Stimulated activated naive B cell treated with anti-CD40 and anti-IgM and Interleukin-4, amounts not matched to agents 10 μg/mL and 1 μg/mL and 100 μg/mL, for 72 hours (primary cell): ENCODE measurements around the gene HSPB9.

ENCODE experiments used
- ATAC-seq, 2 donors: fragments of 150-1000 bp; cut with Tn5 transposase; replicated peaks; 2 replicates each; pipeline ENCODE4 v1.10.0; 2021; ENCODE audit warnings: moderate library complexity in 1 of 2
- DNase-seq: peaks from one replicate; pipeline ENCODE4 v3.0.0; 2021
- H3K27ac Mint-ChIP-seq: one replicate; pipeline ENCODE4 v1.8.0; 2022; ENCODE audit warnings: mild to moderate bottlenecking, mixed read lengths
- H3K27me3 Mint-ChIP-seq, 2 donors: one replicate each; pipeline ENCODE4 v1.8.0; 2022; ENCODE audit warnings: mixed read lengths in 2 of 2
- H3K36me3 Mint-ChIP-seq, 2 donors: one replicate each; pipeline ENCODE4 v1.8.0; 2022; ENCODE audit warnings: mixed read lengths in 2 of 2, mild to moderate bottlenecking in 1 of 2
- H3K4me1 Mint-ChIP-seq, 2 donors: one replicate each; pipeline ENCODE4 v1.8.0; 2022; ENCODE audit warnings: mixed read lengths in 2 of 2, mild to moderate bottlenecking in 1 of 2
- H3K4me3 Mint-ChIP-seq, 2 donors: one replicate each; pipeline ENCODE4 v1.8.0; 2022; ENCODE audit warnings: mild to moderate bottlenecking in 2 of 2, mixed read lengths in 2 of 2, moderate library complexity in 1 of 2
- H3K9me3 Mint-ChIP-seq, 2 donors: one replicate each; pipeline ENCODE4 v1.8.0; 2022; ENCODE audit warnings: mixed read lengths in 2 of 2, mild to moderate bottlenecking in 1 of 2

HSPB9 gene

DNA sequence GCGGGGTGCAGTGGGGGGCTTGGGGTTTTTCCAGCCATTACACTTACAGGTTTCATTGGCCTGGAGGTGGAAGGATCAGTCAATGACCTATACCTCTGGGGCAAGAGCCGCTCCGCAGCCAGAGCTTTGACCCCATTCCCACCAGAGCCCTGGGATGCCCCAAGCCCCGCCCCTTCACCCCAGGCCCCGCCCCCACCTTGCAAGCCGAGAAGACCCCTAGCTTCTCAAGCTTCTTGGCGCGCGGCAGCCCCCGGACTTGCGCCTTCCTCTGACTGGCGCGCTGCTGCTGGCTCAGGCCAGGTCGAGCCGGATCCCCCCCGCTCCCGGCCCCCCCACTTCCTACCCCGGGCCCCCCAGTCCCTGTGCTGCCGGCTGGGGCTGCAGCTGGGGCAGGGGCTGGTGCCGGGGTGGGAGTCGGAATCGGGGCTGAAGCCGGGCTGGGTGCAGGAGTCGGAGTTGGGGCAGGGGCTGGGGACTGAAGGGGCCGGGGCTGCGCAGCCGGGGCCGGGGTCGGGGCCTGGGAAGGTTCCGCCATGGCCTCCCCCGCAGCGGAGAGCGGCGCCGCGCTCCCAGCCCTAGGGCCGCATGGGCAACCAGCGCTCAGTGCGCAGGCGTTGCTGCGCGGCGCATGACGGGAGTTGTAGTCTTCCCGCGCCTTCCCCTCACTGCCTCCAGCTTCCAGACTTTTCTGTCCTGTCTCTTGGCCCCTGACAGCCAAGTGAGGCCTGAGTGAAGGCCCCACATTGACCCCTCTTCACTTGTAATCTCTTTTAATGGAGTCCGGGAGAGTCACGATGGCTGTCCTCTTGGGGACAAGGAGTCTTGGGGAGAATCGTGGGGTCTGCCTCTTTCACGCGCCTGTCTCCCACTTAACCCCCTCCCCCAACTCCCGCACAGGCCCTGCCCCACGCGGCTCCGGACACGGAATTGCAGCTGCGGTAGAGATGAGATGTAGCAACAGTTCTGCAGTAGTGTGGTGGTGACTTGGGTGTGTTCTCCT, 1.5 kb upstream of the HSPB9 start, which contains the start of gene KAT2A:
KAT2A (minus strand) TSS at position 598 of the 1,000 bp plus-strand sequence; CDS start at position 535, 63 bp downstream.
- peak within 1 kb of the TSS; percentile 77 for H3K27ac Mint-ChIP-seq
- H3K36me3 Mint-ChIP-seq, result peaks cover 38 to 67% of the 10 kb centered on the region in 2 donors
- no peaks in the 10 kb centered on the region for H3K9me3 Mint-ChIP-seq
- DNase-seq (peak; percentile 60), ATAC-seq (peak; percentile 90 to 91)
- peak within 1 kb of the TSS; percentile 76 to 81 for H3K4me3 Mint-ChIP-seq
- no peaks in the 10 kb centered on the region for H3K27me3 Mint-ChIP-seq
- peaks cover 31 to 48% of the 10 kb centered on the region in 2 donors for H3K4me1 Mint-ChIP-seq

DNA sequence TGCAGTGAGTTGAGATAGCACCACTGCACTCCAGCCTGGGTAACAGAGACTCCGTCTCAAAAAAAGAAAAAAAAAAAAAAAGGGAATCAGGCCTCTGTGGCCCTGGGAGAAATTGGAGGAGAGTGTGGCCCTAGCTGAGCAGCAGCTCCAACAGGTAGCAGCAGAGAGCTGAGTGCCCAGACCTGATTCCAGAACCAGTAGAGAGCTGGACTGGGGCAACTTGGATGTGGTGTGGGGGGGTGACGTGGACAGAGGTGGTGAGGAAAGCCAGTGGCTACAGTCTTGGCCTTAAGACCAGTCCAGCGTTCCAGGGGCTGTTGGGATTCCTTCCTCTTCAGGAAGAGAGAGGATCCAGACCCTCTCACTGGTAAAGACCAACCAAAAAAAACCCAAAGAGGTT, 1.7 kb downstream of the HSPB9 start:
- H3K27ac Mint-ChIP-seq, result no peak overlapping the region
- DNase-seq (no peak), ATAC-seq (no peak)
- no peak overlapping the region for H3K4me3 Mint-ChIP-seq
- H3K9me3 Mint-ChIP-seq, result no peaks in the 10 kb centered on the region
- H3K4me1 Mint-ChIP-seq, result peaks cover 24 to 41% of the 10 kb centered on the region in 2 donors
- no peaks in the 10 kb centered on the region for H3K27me3 Mint-ChIP-seq
- H3K36me3 Mint-ChIP-seq, result peaks cover 41 to 59% of the 10 kb centered on the region in 2 donors

DNA sequence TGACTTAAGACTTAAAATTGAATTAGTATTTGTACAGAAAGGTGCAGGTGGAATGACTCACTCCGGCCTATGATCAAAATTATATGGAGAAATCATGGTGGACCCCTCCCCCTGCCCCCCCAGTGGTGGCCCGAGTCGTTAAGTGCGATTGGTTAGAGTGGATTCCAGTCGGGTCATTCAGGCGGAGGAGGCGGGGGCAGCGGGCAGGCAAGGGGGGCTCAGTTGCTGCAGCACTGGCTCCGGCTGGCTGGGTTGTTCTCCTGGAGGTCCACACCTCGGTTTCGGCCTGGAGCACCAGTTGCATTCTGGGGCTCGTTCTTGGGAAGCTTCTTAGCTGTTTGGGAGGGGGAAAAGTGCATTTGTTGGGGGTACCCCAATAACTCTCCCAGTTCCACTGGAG, 3.0 kb downstream of the HSPB9 start:
- peaks cover 20 to 34% of the 10 kb centered on the region in 2 donors for H3K4me1 Mint-ChIP-seq
- peaks cover 47 to 66% of the 10 kb centered on the region in 2 donors for H3K36me3 Mint-ChIP-seq
- no peak for ATAC-seq
- no peak overlapping the region for H3K4me3 Mint-ChIP-seq
- H3K27me3 Mint-ChIP-seq, result no peaks in the 10 kb centered on the region
- no peak overlapping the region for H3K27ac Mint-ChIP-seq
- no peak for DNase-seq
- no peaks in the 10 kb centered on the region for H3K9me3 Mint-ChIP-seq

DNA sequence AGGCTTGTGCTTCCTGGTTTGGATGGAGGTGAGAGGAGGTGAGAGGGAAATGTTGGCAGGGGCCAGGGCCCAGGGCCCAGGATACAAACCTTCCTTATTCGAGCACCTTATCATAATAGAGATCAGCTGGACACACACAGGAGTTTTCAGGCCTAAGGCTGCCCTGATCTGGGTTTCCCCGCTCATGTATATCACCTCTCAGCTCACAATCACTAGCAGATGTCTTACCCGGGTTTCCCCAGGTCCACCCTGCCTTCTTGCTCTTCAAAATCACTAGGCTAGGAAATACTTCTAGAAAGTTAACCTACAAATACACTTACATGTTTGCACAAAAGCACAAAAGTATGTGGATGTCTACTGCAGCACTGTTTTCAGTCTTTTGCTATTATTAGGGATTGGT, 4.2 kb downstream of the HSPB9 start:
- H3K4me1 Mint-ChIP-seq, result peaks cover 23 to 40% of the 10 kb centered on the region in 2 donors
- ATAC-seq (peak; percentile 80 to 81), DNase-seq (no peak)
- peaks cover 54 to 72% of the 10 kb centered on the region in 2 donors for H3K36me3 Mint-ChIP-seq
- H3K27me3 Mint-ChIP-seq, result no peaks in the 10 kb centered on the region
- no peak overlapping the region for H3K4me3 Mint-ChIP-seq
- no peaks in the 10 kb centered on the region for H3K9me3 Mint-ChIP-seq
- H3K27ac Mint-ChIP-seq, result peak overlapping the region; percentile 83

DNA sequence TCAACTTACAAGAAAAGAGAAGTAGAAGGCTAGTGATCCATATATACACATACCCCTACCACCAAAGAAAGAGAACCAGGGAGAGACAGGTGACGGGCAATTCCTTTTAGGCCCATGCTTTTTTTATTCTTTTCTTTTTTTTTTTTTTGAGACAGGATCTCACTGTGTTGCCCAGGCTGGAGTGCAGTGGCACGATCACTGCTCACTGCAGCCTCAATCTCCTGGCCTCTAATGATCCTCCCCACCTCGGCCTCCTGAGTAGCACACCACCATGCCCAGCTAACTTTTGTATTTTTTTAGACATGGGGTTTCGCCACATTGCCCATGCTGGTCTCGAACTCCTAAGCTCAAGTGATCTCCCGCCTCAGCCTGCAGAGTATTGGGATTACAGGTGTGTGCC, 4.8 kb downstream of the HSPB9 start:
- H3K4me1 Mint-ChIP-seq, result peaks cover 26 to 40% of the 10 kb centered on the region in 2 donors
- H3K27ac Mint-ChIP-seq, result peak overlapping the region; percentile 83
- H3K9me3 Mint-ChIP-seq, result no peaks in the 10 kb centered on the region
- H3K36me3 Mint-ChIP-seq, result peaks cover 52 to 67% of the 10 kb centered on the region in 2 donors
- H3K27me3 Mint-ChIP-seq, result no peaks in the 10 kb centered on the region
- ATAC-seq (peak; percentile 20 to 33), DNase-seq (no peak)
- no peak overlapping the region for H3K4me3 Mint-ChIP-seq

DNA sequence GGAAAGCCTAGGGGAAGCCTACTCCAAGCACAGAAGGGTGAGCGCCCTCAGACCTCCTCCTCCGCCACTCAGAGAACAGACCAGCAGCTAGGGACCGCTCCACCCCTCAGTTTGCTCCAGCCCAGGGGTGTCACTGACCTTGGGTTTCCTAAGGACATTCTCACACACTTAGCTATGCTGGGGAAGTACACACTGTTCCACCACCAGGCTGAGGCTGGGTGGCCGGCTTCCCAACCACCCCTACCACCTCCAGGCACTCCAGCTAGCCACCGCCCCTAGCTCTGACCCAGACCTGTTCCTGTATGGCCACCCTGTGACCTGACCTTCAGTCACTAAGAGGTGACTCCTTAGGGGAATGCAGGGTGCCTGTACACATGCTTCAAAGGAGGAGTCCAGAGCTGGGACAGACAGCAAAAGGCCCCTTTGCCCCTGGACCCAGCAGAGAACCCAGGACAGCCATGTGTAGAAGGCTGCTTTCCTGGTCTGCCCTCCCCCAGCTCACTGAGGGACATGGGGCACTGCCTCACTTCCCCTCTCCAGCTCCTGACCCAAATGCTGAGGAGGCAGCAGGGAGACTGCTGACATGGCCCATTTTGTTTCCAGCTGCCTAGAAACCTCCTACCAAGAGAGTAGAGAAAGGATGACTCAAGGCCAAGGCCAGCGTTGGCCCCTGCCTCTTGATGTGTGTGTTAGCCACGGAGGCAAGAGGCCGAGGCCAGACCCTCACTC, 6.7 kb downstream of the HSPB9 start:
- Mint-ChIP-seq H3K9me3 (no peaks in the 10 kb centered on the region), H3K4me3 (no peak overlapping the region), H3K27ac (peak overlapping the region; percentile 65), H3K36me3 (peaks cover 53 to 69% of the 10 kb centered on the region in 2 donors), H3K4me1 (peaks cover 41 to 57% of the 10 kb centered on the region in 2 donors), H3K27me3 (no peaks in the 10 kb centered on the region)
- ATAC-seq (no peak), DNase-seq (no peak)

DNA sequence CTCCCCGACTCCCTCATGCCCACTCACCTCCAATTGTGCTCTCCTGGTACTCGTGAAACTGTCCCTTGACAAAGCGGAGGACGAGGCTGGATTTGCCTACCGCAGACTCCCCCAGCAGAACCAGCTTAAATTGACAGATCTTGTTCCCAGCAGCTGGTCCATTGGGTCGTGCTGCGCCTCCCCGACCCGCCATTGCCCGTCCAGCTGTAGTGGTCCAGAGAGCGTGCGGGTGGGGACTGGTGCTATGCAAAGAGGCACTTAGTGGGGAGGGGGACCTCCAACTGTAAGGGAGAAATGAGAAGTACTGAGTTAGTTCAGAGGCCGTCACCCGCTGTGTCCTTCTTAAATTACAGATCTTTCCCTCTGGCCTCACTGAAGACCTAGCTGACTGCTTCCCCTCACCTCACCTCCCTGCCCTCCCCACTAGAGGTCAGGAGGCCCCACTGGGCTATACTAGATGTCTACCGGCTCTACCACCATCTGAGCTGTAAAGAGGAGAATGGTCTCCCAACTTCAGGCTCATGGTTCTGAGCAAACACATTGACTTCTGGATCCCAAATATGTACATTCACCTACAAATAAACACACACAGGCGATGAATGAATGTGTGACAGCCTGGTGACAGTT, 7.8 kb downstream of the HSPB9 start:
- Mint-ChIP-seq H3K4me1 (peaks cover 42 to 64% of the 10 kb centered on the region in 2 donors), H3K9me3 (no peaks in the 10 kb centered on the region), H3K36me3 (peaks cover 49 to 57% of the 10 kb centered on the region in 2 donors), H3K27me3 (no peaks in the 10 kb centered on the region), H3K27ac (peak overlapping the region; percentile 79), H3K4me3 (peak overlapping the region in 1 of 2 donors; percentile 14)
- DNase-seq, result no peak
- ATAC-seq, result no peak

DNA sequence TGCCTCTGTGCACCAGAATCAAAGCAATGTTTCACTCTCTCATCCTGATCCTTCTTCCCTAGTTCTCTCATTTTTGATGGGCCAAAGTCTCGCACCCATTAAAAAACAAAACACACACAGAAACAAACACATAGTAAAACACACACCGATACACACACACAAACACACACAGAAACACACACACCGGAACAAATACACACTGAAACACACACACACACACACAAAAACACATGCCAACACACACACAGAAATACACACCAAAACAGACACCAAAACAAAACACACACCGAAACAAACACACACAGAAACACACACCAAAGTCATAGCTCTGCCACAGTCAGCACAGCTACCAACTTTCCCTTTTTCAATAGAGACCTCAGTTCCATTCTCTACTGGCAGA, 8.6 kb downstream of the HSPB9 start:
- Mint-ChIP-seq H3K36me3 (peaks cover 45 to 58% of the 10 kb centered on the region in 2 donors), H3K4me3 (no peak overlapping the region), H3K27me3 (no peaks in the 10 kb centered on the region), H3K4me1 (peaks cover 50 to 73% of the 10 kb centered on the region in 2 donors), H3K9me3 (no peaks in the 10 kb centered on the region), H3K27ac (peak overlapping the region; percentile 14)
- no peak for DNase-seq
- ATAC-seq, result no peak

DNA sequence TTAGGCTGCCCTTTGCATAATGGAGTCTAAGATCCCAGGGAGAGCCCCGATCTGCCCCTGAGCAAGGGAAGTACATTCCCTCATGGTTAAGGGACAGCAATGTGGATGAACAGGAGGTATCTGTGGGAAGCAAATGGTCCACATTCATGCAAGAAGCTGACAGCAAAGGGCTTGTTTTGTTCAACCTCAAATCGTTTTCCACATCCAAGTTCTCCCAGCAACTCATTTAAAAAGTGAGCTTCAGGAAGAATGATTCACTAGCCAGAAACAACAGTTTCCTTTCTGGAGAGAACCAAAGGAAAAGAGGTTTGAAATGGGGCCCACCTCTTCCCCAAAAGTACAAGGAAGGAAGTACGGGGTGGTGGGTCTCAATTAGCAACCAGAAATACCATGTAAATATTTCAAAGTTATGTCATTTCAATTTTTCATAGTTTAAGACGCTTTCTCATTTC, 9.4 kb downstream of the HSPB9 start:
- Mint-ChIP-seq H3K36me3 (peaks cover 41 to 65% of the 10 kb centered on the region in 2 donors), H3K4me3 (no peak overlapping the region)

DNA sequence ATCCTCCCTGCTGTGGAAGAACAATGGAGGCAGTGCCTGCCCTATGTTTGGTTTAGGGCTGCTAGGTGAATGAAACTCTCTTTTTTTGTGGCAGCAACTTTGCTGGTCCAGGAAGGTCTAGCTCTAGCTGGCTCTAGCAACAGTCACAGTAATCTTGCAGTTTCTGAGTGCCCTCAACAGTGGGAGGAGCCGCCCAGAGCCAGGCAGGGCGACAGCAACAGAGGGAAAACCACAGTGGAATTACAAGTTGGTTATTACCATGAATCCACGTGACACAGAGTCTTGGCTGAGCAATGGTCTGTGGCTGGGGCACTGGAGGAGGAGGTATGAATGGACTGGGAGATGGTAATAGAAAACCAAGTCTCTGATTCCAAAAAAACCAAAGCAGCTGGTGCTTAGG, 10.3 kb downstream of the HSPB9 start:
- H3K27ac Mint-ChIP-seq, result peak overlapping the region; percentile 86
- H3K36me3 Mint-ChIP-seq, result peaks cover 37 to 65% of the 10 kb centered on the region in 2 donors
- peak overlapping the region; percentile 31 to 56 for H3K4me3 Mint-ChIP-seq
- H3K9me3 Mint-ChIP-seq, result no peaks in the 10 kb centered on the region
- DNase-seq (no peak), ATAC-seq (peak; percentile 62 to 75)
- H3K4me1 Mint-ChIP-seq, result peaks cover 51 to 78% of the 10 kb centered on the region in 2 donors
- no peaks in the 10 kb centered on the region for H3K27me3 Mint-ChIP-seq

More for the DNA sequence above, 9.4 kb downstream of the HSPB9 start:
- no peak for DNase-seq
- no peak overlapping the region for H3K27ac Mint-ChIP-seq
- no peak for ATAC-seq
- H3K4me1 Mint-ChIP-seq, result peaks cover 52 to 76% of the 10 kb centered on the region in 2 donors
- no peaks in the 10 kb centered on the region for H3K9me3 Mint-ChIP-seq
- no peaks in the 10 kb centered on the region for H3K27me3 Mint-ChIP-seq

DNA sequence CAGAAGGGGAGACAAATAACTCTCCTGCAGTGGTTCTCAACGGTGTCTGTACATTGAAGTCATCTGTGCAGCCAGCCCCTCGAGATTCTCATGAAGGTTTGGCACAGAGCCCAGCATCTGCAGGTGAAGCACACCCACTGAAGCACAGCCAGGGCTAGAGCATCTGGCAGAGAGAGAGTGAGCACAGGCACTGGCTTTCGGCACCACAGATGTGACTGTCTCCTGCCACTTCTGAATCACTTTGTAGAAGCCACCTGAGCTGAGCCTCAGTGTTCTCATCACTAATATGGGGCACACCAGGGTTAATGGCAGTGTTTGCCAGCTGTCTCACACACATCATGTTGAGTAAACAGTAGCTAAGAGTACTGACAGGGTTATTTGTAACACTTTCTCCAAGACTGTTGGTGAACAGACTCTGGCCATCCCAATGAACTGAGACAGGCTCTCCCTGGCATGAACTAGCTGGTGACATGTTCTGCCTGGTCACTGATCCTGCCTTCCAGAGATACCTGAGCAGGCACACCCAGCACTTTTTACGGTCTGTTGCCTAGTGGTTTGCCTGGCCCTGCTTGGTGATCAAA, 10.9 kb downstream of the HSPB9 start:
- H3K4me1 Mint-ChIP-seq, result peaks cover 51 to 81% of the 10 kb centered on the region in 2 donors
- ATAC-seq (peak; percentile 84 to 93), DNase-seq (peak; percentile 53)
- peak overlapping the region in 1 of 2 donors; percentile 14 for H3K4me3 Mint-ChIP-seq
- H3K9me3 Mint-ChIP-seq, result no peaks in the 10 kb centered on the region
- peaks cover 33 to 62% of the 10 kb centered on the region in 2 donors for H3K36me3 Mint-ChIP-seq
- no peaks in the 10 kb centered on the region for H3K27me3 Mint-ChIP-seq
- peak overlapping the region; percentile 86 for H3K27ac Mint-ChIP-seq

DNA sequence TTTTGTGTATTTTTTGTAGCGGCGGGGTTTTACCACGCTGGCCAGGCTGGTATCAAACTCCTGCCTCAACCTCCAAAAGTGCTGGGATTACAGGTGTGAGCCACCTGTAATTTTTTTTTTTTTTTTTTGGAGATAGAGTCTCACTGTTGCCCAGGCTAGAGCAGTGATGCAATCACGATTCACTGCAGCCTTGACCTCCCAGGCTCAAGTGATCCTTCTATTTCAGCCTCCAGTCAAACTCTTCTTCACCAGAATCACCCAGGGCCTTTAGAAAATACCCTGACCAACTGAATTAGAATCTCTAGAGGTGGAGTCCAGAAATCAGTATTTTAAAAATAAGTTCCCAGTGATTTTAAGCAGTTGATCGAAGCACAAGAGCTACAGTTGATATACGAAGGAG, 12.5 kb downstream of the HSPB9 start:
- Mint-ChIP-seq H3K9me3 (no peaks in the 10 kb centered on the region), H3K4me1 (peaks cover 60 to 87% of the 10 kb centered on the region in 2 donors), H3K27me3 (no peaks in the 10 kb centered on the region), H3K36me3 (peaks cover 26 to 48% of the 10 kb centered on the region in 2 donors), H3K4me3 (no peak overlapping the region), H3K27ac (no peak overlapping the region)
- DNase-seq (no peak), ATAC-seq (no peak)
